ENCODE data around the gene PRKG1. TPM values are rescaled to one million over a fixed set of nuclear protein-coding genes. Genes with fewer than 3 reads are reported as not detected.

PRKG1 gene
- total and polyA plus RNA-seq, 2 of the 8 experiments (the other 6 are each of a cell fraction or from before 2014, with no cell fraction given), result 4.2 to 15.2 TPM

DNA sequence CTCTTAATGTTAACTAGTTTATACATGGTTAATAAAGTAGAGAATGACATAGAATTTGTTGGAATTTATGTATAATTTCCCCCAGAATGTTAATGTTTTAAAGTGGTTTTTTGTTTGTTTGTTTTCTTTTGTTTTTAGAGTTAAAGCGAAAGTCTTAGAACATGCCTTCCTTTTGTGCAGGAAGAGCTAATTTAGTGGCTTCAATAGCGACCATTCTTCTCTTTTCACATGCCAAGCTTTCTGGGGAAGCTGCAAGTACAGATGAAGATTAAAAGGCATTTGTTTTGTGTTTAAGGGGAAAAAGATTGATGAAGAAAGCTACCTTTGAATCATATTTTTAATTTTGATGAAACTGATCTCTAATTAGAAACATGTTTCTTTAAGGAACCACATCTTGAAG lies 881.4 kb downstream of the PRKG1 start:
- H3K18ac ChIP-seq (ENCODE audit: extremely low read depth, low read length), result no peak overlapping the region
- H4K8ac ChIP-seq (ENCODE audit: extremely low read depth, insufficient read depth, low read length), result no peak overlapping the region
- no peaks in the 10 kb centered on the region for H4K20me1 ChIP-seq (replicated peaks in 1 of 2; ENCODE audit: control insufficient read depth in 1 of 2, insufficient read depth in 2 of 2, low read length in 2 of 2)
- H2BK12ac ChIP-seq (ENCODE audit: low read depth, low read length), result no peak overlapping the region
- H2BK5ac ChIP-seq (ENCODE audit: low read depth, low read length), result no peak overlapping the region
- DNase-seq (ENCODE audit: low read depth in 1 of 2, low spot score in 2 of 2) (no peak), FAIRE-seq (no peak)
- H4K5ac ChIP-seq (ENCODE audit: insufficient read length, low read depth, low read length), result no peak overlapping the region
- no peak overlapping the region for H3K4me2 ChIP-seq (ENCODE audit: insufficient read depth in 1 of 2, low read depth in 2 of 2, low read length in 2 of 2)
- H3K9me3 ChIP-seq (ENCODE audit: insufficient read depth in 2 of 2, low read depth in 1 of 2, low read length in 1 of 2), result no peaks in the 10 kb centered on the region
- no peaks in the 10 kb centered on the region for H3K23me2 ChIP-seq (ENCODE audit: low read depth, low read length)
- no peaks in the 10 kb centered on the region for H3K27me3 ChIP-seq (replicated peaks in 1 of 4; ENCODE audit: control insufficient read depth in 3 of 4, extremely low read depth in 1 of 4, insufficient read depth in 3 of 4, low read length in 3 of 4)
- no peaks in the 10 kb centered on the region for H3K79me1 ChIP-seq (ENCODE audit: low read depth, low read length)
- H3K36me3 ChIP-seq (ENCODE audit: control insufficient read depth in 2 of 4, insufficient read depth in 4 of 4, low read length in 3 of 4), result no peaks in the 10 kb centered on the region
- no peak overlapping the region for H3K56ac ChIP-seq (replicated peaks; ENCODE audit: insufficient read length, low read depth, low read length)
- no peak overlapping the region for H2AFZ ChIP-seq (ENCODE audit: low read length)
- no peak for TF ChIP-seq SIN3A (conservative IDR thresholded peaks at IDR 0.05 in 1 of 2, IDR thresholded peaks at IDR 0.05 in 1 of 2; ENCODE audit: low read depth in 1 of 2, low read length in 2 of 2)
- no peak for TF ChIP-seq SIX5 (IDR thresholded peaks at IDR 0.05; ENCODE audit: low read depth, low read length)
- TF ChIP-seq POLR2AphosphoS5 (IDR thresholded peaks at IDR 0.05; ENCODE audit: low read depth, low read length), result no peak
- no peak for TF ChIP-seq SP4 (IDR thresholded peaks at IDR 0.05; ENCODE audit: low read length)
- TF ChIP-seq RXRA (IDR thresholded peaks at IDR 0.05; ENCODE audit: insufficient read depth, low read depth, low read length), result no peak
- no peak for TF ChIP-seq CEBPB (IDR thresholded peaks at IDR 0.05; ENCODE audit: low read depth, low read length)
- H3K23ac ChIP-seq (ENCODE audit: insufficient read length), result no peak overlapping the region
- ChIA-PET POLR2A (ENCODE audit: partially characterized antibody) (no interaction called here), CTCF (ENCODE audit: partially characterized antibody) (interaction anchor here (0.5 to 0.9 kb wide), 3 partner anchors 62 to 810 kb away, joined by 3 to 6 read pairs (median 3); no protein-coding TSS in a partner anchor)
- no peak overlapping the region for H3K27ac ChIP-seq (ENCODE audit: low read depth, low read length)
- H3K79me2 ChIP-seq (ENCODE audit: control insufficient read depth in 1 of 2, insufficient read depth in 2 of 2, low read length in 2 of 2), result no peaks in the 10 kb centered on the region
- no peak overlapping the region for H3K4ac ChIP-seq (replicated peaks; ENCODE audit: insufficient read length, low read depth, low read length)
- no peak overlapping the region for H2BK15ac ChIP-seq (ENCODE audit: low read length)
- 37% methylated on average over 2 of the region's 2 CpGs; no CpG with 5 or more reads in 1 of the 2 experiments for WGBS, 2 experiments (ENCODE audit: extremely low coverage in 1 of 2, insufficient coverage in 1 of 2, insufficient read length in 1 of 2, insufficient replicate concordance in 2 of 2, low coverage in 1 of 2, low lambda C conversion rate in 2 of 2, missing lambda C conversion rate in 1 of 2)
- H3K14ac ChIP-seq (ENCODE audit: insufficient read length), result no peak overlapping the region
- peaks cover 0 to 7% (median 5%) of the 10 kb centered on the region in 4 experiments; a peak in 4 of 7 replicates for H3K4me1 ChIP-seq (replicated peaks in 1 of 4; ENCODE audit: control insufficient read depth in 3 of 4, insufficient read depth in 4 of 4, low read length in 3 of 4)
- no peak overlapping the region for H2BK20ac ChIP-seq (ENCODE audit: low read length)
- H2BK120ac ChIP-seq (replicated peaks; ENCODE audit: low read depth, low read length), result no peak overlapping the region
- no peak overlapping the region for H2AK5ac ChIP-seq (ENCODE audit: low read depth, low read length)
- H3K9ac ChIP-seq (replicated peaks in 1 of 4; ENCODE audit: extremely low read depth in 1 of 4, low read depth in 3 of 4, low read length in 3 of 4), result no peak overlapping the region
- H4K91ac ChIP-seq (replicated peaks; ENCODE audit: insufficient read length, low read length), result no peak overlapping the region
- no peak overlapping the region for H3K4me3 ChIP-seq (ENCODE audit: extremely low read depth in 1 of 4, insufficient read depth in 2 of 4, low read depth in 3 of 4, low read length in 4 of 4)

Data from H1 (cell line).